HG03135 (cell line): Measurements from ENCODE around the gene SLX1A.
"Not testable (repeated sequence)": the region's sequence is repeated elsewhere in the genome, so short reads cannot be mapped to it uniquely, and the experiment has no call there.

Experiments
- ATAC-seq: cut with Tn5 transposase; IDR thresholded peaks from one replicate; pipeline ENCODE4 v1.9.1; 2021; ENCODE audit warnings: mild to moderate bottlenecking, moderate library complexity; ENCODE audit not compliant: unreplicated experiment

The SLX1A gene

GRCh38 chr16:30217082-30217481 is 23.4 kb downstream of the SLX1A start:
- not testable (repeated sequence) for ATAC-seq
